Measurements from ENCODE around the gene SCIN. TPM values are rescaled to one million over a fixed set of nuclear protein-coding genes. Genes with fewer than 3 reads are reported as not detected.
A peak's percentile ranks its signal among the peaks of the same experiment; 100 is the strongest.

The SCIN gene
- total RNA-seq, 6 donors from 2014 or later: 9.3 to 19.6 (median 15.0) TPM

- ATAC-seq (ENCODE audit: low FRiP score in 2 of 2) (peak in 1 of 2 donors; percentile 15), DNase-seq (no peak)
- peaks cover 0 to 7% (median 5%) of the 10 kb centered on the region in 4 donors for H3K4me1 ChIP-seq
- no peaks in the 10 kb centered on the region for H3K27me3 ChIP-seq
- H3K4me3 ChIP-seq: no peak overlapping the region
- TF ChIP-seq POLR2AphosphoS5 (IDR thresholded peaks at IDR 0.05) (no peak), EP300 (IDR thresholded peaks at IDR 0.05) (peak in 1 of 4 donors; percentile 50), CTCF (IDR thresholded peaks at IDR 0.05) (no peak)
- 75 to 88% methylated on average over 1 of the region's 1 CpG for WGBS, 2 donors
- no peak overlapping the region for H3K27ac ChIP-seq
- no peaks in the 10 kb centered on the region for H3K36me3 ChIP-seq
- H3K9me3 ChIP-seq: no peaks in the 10 kb centered on the region
Observed at GRCh38 chr7:12583176-12583575, 12.7 kb downstream of the SCIN start.

GRCh38 chr7:12583922-12584321 is 13.4 kb downstream of the SCIN start:
- ATAC-seq (ENCODE audit: low FRiP score in 2 of 2): no peak
- H3K36me3 ChIP-seq: no peaks in the 10 kb centered on the region
- 71 to 76% methylated on average over 2 of the region's 2 CpGs for WGBS, 2 donors
- TF ChIP-seq POLR2A (IDR thresholded peaks at IDR 0.05) (no peak), POLR2AphosphoS5 (IDR thresholded peaks at IDR 0.05) (no peak), CTCF (IDR thresholded peaks at IDR 0.05) (no peak), EP300 (IDR thresholded peaks at IDR 0.05) (no peak)
- no peaks in the 10 kb centered on the region for H3K9me3 ChIP-seq
- H3K27ac ChIP-seq: no peak overlapping the region
- no peaks in the 10 kb centered on the region for H3K27me3 ChIP-seq
- peaks cover 0 to 7% (median 5%) of the 10 kb centered on the region in 4 donors for H3K4me1 ChIP-seq
- no peak overlapping the region for H3K4me3 ChIP-seq
- no peak for DNase-seq

GRCh38 chr7:12584930-12585329 is 14.4 kb downstream of the SCIN start:
- WGBS, 2 donors: 47 to 50% methylated on average over 7 of the region's 7 CpGs
- Histone ChIP-seq H3K36me3 (no peaks in the 10 kb centered on the region), H3K9me3 (no peaks in the 10 kb centered on the region), H3K4me1 (peaks cover 0 to 7% (median 5%) of the 10 kb centered on the region in 4 donors), H3K4me3 (no peak overlapping the region), H3K27me3 (no peaks in the 10 kb centered on the region), H3K27ac (peak overlapping the region in 1 of 4 donors; percentile 22)
- TF ChIP-seq CTCF (IDR thresholded peaks at IDR 0.05) (no peak), POLR2A (IDR thresholded peaks at IDR 0.05) (no peak), POLR2AphosphoS5 (IDR thresholded peaks at IDR 0.05) (no peak), EP300 (IDR thresholded peaks at IDR 0.05) (no peak)
- DNase-seq (no peak), ATAC-seq (ENCODE audit: low FRiP score in 2 of 2) (peak in 1 of 2 donors; percentile 84)

GRCh38 chr7:12586271-12586670 is 15.8 kb downstream of the SCIN start:
- WGBS, 2 donors: 68 to 77% methylated on average over 4 of the region's 4 CpGs
- no peaks in the 10 kb centered on the region for H3K9me3 ChIP-seq
- H3K27ac ChIP-seq: no peak overlapping the region
- H3K36me3 ChIP-seq: no peaks in the 10 kb centered on the region
- TF ChIP-seq EP300 (IDR thresholded peaks at IDR 0.05): no peak
- no peak for TF ChIP-seq POLR2AphosphoS5 (IDR thresholded peaks at IDR 0.05)
- no peak for TF ChIP-seq CTCF (IDR thresholded peaks at IDR 0.05)
- no peak for TF ChIP-seq POLR2A (IDR thresholded peaks at IDR 0.05)
- peaks cover 0 to 7% (median 5%) of the 10 kb centered on the region in 4 donors for H3K4me1 ChIP-seq
- ATAC-seq (ENCODE audit: low FRiP score in 2 of 2) (no peak), DNase-seq (no peak)
- H3K27me3 ChIP-seq: no peaks in the 10 kb centered on the region
- no peak overlapping the region for H3K4me3 ChIP-seq

- TF ChIP-seq POLR2AphosphoS5 (IDR thresholded peaks at IDR 0.05): no peak
- no peak for TF ChIP-seq POLR2A (IDR thresholded peaks at IDR 0.05)
- TF ChIP-seq CTCF (IDR thresholded peaks at IDR 0.05): no peak
- TF ChIP-seq EP300 (IDR thresholded peaks at IDR 0.05): no peak
- Histone ChIP-seq H3K9me3 (no peaks in the 10 kb centered on the region), H3K4me3 (no peak overlapping the region), H3K27ac (no peak overlapping the region), H3K27me3 (no peaks in the 10 kb centered on the region), H3K36me3 (no peaks in the 10 kb centered on the region), H3K4me1 (peaks cover 0 to 6% (median 2%) of the 10 kb centered on the region in 4 donors)
- 91 to 98% methylated on average over 9 to 11 of the region's 11 CpGs for WGBS, 2 donors
- DNase-seq (no peak), ATAC-seq (ENCODE audit: low FRiP score in 2 of 2) (no peak)
Observed at GRCh38 chr7:12588259-12588904, 17.9 kb downstream of the SCIN start.
